MM.1S (cell line): ENCODE data around the gene MAT2A.

Experiments used
- CTCF ChIP-seq: fragments of 300-600 bp; sonication (generic); IDR thresholded peaks from 2 replicates; pipeline ENCODE4 v1.5.1; 2016; ENCODE audit warnings: antibody characterized with exemption, low read length, mixed read lengths
- EZH2 ChIP-seq: fragments of 300-600 bp; sonication (generic); optimal IDR thresholded peaks from 2 replicates; pipeline ENCODE3; 2017; ENCODE audit warnings: low read depth, mild to moderate bottlenecking, antibody characterized with exemption, low read length, mixed read lengths

GRCh38 chr2:85528355-85528754 lies 10.6 kb upstream of the MAT2A start:
- no peak for TF ChIP-seq CTCF
- no peak for TF ChIP-seq EZH2
